Motor neuron (in vitro differentiated cells): Measurements from ENCODE around the gene BNC2. TPM values are rescaled to one million over a fixed set of nuclear protein-coding genes. Genes with fewer than 3 reads are reported as not detected.

Source experiments
- ATAC-seq, 8 experiments: fragments of 200-7000 bp; cut with Tn5 transposase; replicated peaks in 6 of 8; 2 replicates each; pipeline ENCODE4 v1.8.0; 2021; ENCODE audit warnings: mild to moderate bottlenecking in 8 of 8, moderate library complexity in 8 of 8
- H3K27ac ChIP-seq, 2 donors: fragments of 250-450 bp; sonication (Bioruptor Pico); 2 replicates each; pipeline ENCODE4 v1.9.0; 2021; ENCODE audit warnings: antibody characterized with exemption in 2 of 2, mild to moderate bottlenecking in 2 of 2, moderate library complexity in 1 of 2
- H3K4me1 ChIP-seq, 2 donors: fragments of 250-450 bp; sonication (Bioruptor Pico); replicated peaks in 1 of 2; 2 replicates each; pipeline ENCODE4 v1.6.1; 2021; ENCODE audit warnings: antibody characterized with exemption in 2 of 2, mild to moderate bottlenecking in 2 of 2, moderate library complexity in 1 of 2
- H3K4me3 ChIP-seq, 5 donors: fragments of 250-450 bp; sonication (Bioruptor Pico); 2 replicates each; pipeline ENCODE4 v1.9.0; 2021; ENCODE audit warnings: antibody characterized with exemption in 5 of 5, mild to moderate bottlenecking in 5 of 5, moderate library complexity in 4 of 5
- WGBS, 10 experiments: fragments of 450-650 bp; shearing (Covaris generic); methylation state at CpG; one replicate each; pipeline ENCODE4 v1.0.0; 2022; 5-methylcytosine and 5-hydroxymethylcytosine counted together
- in situ Hi-C, 9 experiments: fragments of 400-800 bp; cut with MboI; loops; one replicate each; pipeline ENCODE4 v1.15.0; 2021; ENCODE audit warnings: low sequenced_read_pairs in 9 of 9, low pct_unique_long_range_greater_than_20kb in 2 of 9; ENCODE audit not compliant: unreplicated experiment in 9 of 9
- total RNA-seq, 8 experiments: library from RNA; unstranded; fragments of 300-600 nt; gene quantifications; 2 replicates each; pipeline versions ENCODE4 v1.2.3 to v1.2.4, GENCODE V29; 2022

BNC2 gene
- total RNA-seq, 8 experiments from 2014 or later: 0.54 to 42.8 (median 4.3) TPM

- peak in 1 of 8 experiments; percentile 2 for ATAC-seq
- Histone ChIP-seq H3K4me1 (peaks cover 15 to 28% of the 10 kb centered on the region in 2 donors), H3K4me3 (no peak overlapping the region), H3K27ac (no peak overlapping the region)
- WGBS, 10 experiments: 0 to 100% (median 67%) methylated on average over 1 to 2 of the region's 2 CpGs; no CpG with 5 or more reads in 3 of the 10 experiments
- in situ Hi-C loops: no loop called here
Observed at GRCh38 chr9:16516891-16517290, 353.6 kb downstream of the BNC2 start.

- peak; percentile 55 to 97 (median 68) for ATAC-seq
- in situ Hi-C loops: no loop called here
- Histone ChIP-seq H3K27ac (no peak overlapping the region), H3K4me1 (peaks cover 15 to 27% of the 10 kb centered on the region in 2 donors), H3K4me3 (no peak overlapping the region)
- WGBS, 10 experiments: 0 to 32% (median 15%) methylated on average over 1 to 4 of the region's 4 CpGs; no CpG with 5 or more reads in 2 of the 10 experiments
Observed at GRCh38 chr9:16515879-16516301, 354.6 kb downstream of the BNC2 start.

- Histone ChIP-seq H3K4me1 (peaks cover 16 to 27% of the 10 kb centered on the region in 2 donors), H3K4me3 (no peak overlapping the region), H3K27ac (no peak overlapping the region)
- peak in 5 of 8 experiments; percentile 47 to 78 (median 72) for ATAC-seq
- in situ Hi-C loops: no loop called here
- 20 to 100% (median 43%) methylated on average over 1 to 10 of the region's 12 CpGs; no CpG with 5 or more reads in 1 of the 10 experiments for WGBS, 10 experiments
Observed at GRCh38 chr9:16515207-16515606, 355.3 kb downstream of the BNC2 start.

GRCh38 chr9:16514131-16514530, 356.3 kb downstream of the BNC2 start:
- Histone ChIP-seq H3K4me3 (no peak overlapping the region), H3K27ac (no peak overlapping the region), H3K4me1 (peaks cover 22 to 26% of the 10 kb centered on the region in 2 donors)
- in situ Hi-C loops: no loop called here
- ATAC-seq: peak in 3 of 8 experiments; percentile 46 to 69 (median 49)
- 40 to 100% (median 67%) methylated on average over 1 of the region's 1 CpG; no CpG with 5 or more reads in 5 of the 10 experiments for WGBS, 10 experiments

- in situ Hi-C loops: no loop called here
- 83 to 100% (median 100%) methylated on average over 1 to 4 of the region's 4 CpGs for WGBS, 10 experiments
- H3K4me3 ChIP-seq: no peak overlapping the region
- no peak overlapping the region for H3K27ac ChIP-seq
- no peak for ATAC-seq
- H3K4me1 ChIP-seq: peaks cover 22% of the 10 kb centered on the region in 2 donors
Observed at GRCh38 chr9:16512281-16512680, 358.2 kb downstream of the BNC2 start.

GRCh38 chr9:16510482-16510881, 360.0 kb downstream of the BNC2 start:
- no peak overlapping the region for H3K4me3 ChIP-seq
- ATAC-seq: no peak
- peaks cover 17% of the 10 kb centered on the region in 2 donors for H3K4me1 ChIP-seq
- no peak overlapping the region for H3K27ac ChIP-seq
- 83 to 100% (median 100%) methylated on average over 2 of the region's 2 CpGs for WGBS, 10 experiments
- in situ Hi-C loops: no loop called here

GRCh38 chr9:16509997-16510396, 360.5 kb downstream of the BNC2 start:
- Histone ChIP-seq H3K27ac (no peak overlapping the region), H3K4me3 (no peak overlapping the region), H3K4me1 (peaks cover 12% of the 10 kb centered on the region in 2 donors)
- peak in 5 of 8 experiments; percentile 78 to 97 (median 91) for ATAC-seq
- in situ Hi-C loops: no loop called here
- WGBS, 10 experiments: 0 to 90% (median 46%) methylated on average over 1 to 5 of the region's 5 CpGs; no CpG with 5 or more reads in 1 of the 10 experiments

GRCh38 chr9:16505199-16505598, 365.3 kb downstream of the BNC2 start:
- peaks cover 4 to 6% of the 10 kb centered on the region in 2 donors for H3K4me1 ChIP-seq
- H3K4me3 ChIP-seq: no peak overlapping the region
- in situ Hi-C loops: no loop called here
- peak in 4 of 8 experiments; percentile 5 to 73 (median 40) for ATAC-seq
- no peak overlapping the region for H3K27ac ChIP-seq
- 0 to 83% (median 38%) methylated on average over 1 to 2 of the region's 2 CpGs; no CpG with 5 or more reads in 2 of the 10 experiments for WGBS, 10 experiments

- H3K4me3 ChIP-seq: no peak overlapping the region
- peak in 2 of 8 experiments; percentile 21 to 29 for ATAC-seq
- 27 to 100% (median 92%) methylated on average over 1 to 2 of the region's 2 CpGs; no CpG with 5 or more reads in 1 of the 10 experiments for WGBS, 10 experiments
- no peak overlapping the region for H3K27ac ChIP-seq
- H3K4me1 ChIP-seq: peaks cover 0 to 4% of the 10 kb centered on the region in 2 donors
- in situ Hi-C loops: no loop called here
Observed at GRCh38 chr9:16501726-16502125, 368.7 kb downstream of the BNC2 start.

GRCh38 chr9:16501141-16501540, 369.3 kb downstream of the BNC2 start:
- Histone ChIP-seq H3K4me1 (peaks cover 0 to 4% of the 10 kb centered on the region in 2 donors), H3K27ac (no peak overlapping the region), H3K4me3 (no peak overlapping the region)
- peak in 2 of 8 experiments; percentile 50 to 63 for ATAC-seq
- in situ Hi-C loops: no loop called here
- WGBS, 10 experiments: 0 to 100% (median 90%) methylated on average over 1 to 2 of the region's 2 CpGs

- in situ Hi-C loops: no loop called here
- H3K4me3 ChIP-seq: no peak overlapping the region
- peak in 3 of 8 experiments; percentile 46 to 90 (median 70) for ATAC-seq
- H3K4me1 ChIP-seq: peaks cover 0 to 4% of the 10 kb centered on the region in 2 donors
- 0 to 100% (median 83%) methylated on average over 1 to 2 of the region's 2 CpGs for WGBS, 10 experiments
- H3K27ac ChIP-seq: no peak overlapping the region
Observed at GRCh38 chr9:16500386-16500785, 370.1 kb downstream of the BNC2 start.

- no peak overlapping the region for H3K27ac ChIP-seq
- peaks cover 0 to 4% of the 10 kb centered on the region in 2 donors for H3K4me1 ChIP-seq
- H3K4me3 ChIP-seq: no peak overlapping the region
- peak in 3 of 8 experiments; percentile 42 to 68 (median 66) for ATAC-seq
- in situ Hi-C loops: no loop called here
Observed at GRCh38 chr9:16499892-16500291, 370.6 kb downstream of the BNC2 start.

GRCh38 chr9:16496908-16497307, 373.6 kb downstream of the BNC2 start:
- Histone ChIP-seq H3K4me3 (no peak overlapping the region), H3K4me1 (no peaks in the 10 kb centered on the region), H3K27ac (no peak overlapping the region)
- ATAC-seq: no peak
- 81 to 100% (median 100%) methylated on average over 1 to 2 of the region's 2 CpGs; no CpG with 5 or more reads in 3 of the 10 experiments for WGBS, 10 experiments
- in situ Hi-C loops: no loop called here

GRCh38 chr9:16487915-16488314, 382.6 kb downstream of the BNC2 start:
- in situ Hi-C loops: no loop called here
- 20 to 100% (median 87%) methylated on average over 1 to 7 of the region's 7 CpGs for WGBS, 10 experiments
- no peak for ATAC-seq
- H3K4me3 ChIP-seq: no peak overlapping the region
- no peaks in the 10 kb centered on the region for H3K4me1 ChIP-seq
- H3K27ac ChIP-seq: no peak overlapping the region
